Measurements from ENCODE around the gene COQ3. TPM values are rescaled to one million over a fixed set of nuclear protein-coding genes. Genes with fewer than 3 reads are reported as not detected.

Gene COQ3
- total and polyA plus RNA-seq, 2 of the 8 experiments (the other 6 are each of a cell fraction or from before 2014, with no cell fraction given), result 8.4 to 16.2 TPM

- no peak for TF ChIP-seq CHD7 (IDR thresholded peaks at IDR 0.05; ENCODE audit: insufficient replicate concordance, low read length)
Observed at GRCh38 chr6:99333068-99333467, 60.9 kb downstream of the COQ3 start (continued).

All from H1 (cell line).